Measurements from ENCODE around the gene FAM167B.

The FAM167B gene

DNA sequence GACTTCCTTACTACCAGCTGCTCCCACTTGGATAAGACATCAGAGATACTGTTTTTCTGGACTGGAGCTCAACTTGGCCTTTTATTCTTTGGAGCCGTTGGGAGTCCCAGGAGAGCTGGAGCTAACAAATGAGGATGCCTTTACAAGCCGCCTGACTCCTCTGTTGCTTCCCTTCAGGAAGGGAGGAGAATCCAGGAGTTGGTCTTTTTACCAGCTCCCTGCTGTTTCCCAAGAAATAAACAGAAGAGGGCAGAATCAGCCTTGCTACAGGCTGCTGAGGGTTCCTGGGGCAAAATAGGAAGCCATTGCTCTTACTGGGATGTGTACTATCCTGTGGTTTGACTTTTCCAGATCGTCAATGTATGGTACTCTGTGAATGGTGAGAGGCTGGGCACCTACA, 23.3 kb upstream of the FAM167B start:
- no peak for DNase-seq (ENCODE audit: low read depth in 2 of 2)

DNA sequence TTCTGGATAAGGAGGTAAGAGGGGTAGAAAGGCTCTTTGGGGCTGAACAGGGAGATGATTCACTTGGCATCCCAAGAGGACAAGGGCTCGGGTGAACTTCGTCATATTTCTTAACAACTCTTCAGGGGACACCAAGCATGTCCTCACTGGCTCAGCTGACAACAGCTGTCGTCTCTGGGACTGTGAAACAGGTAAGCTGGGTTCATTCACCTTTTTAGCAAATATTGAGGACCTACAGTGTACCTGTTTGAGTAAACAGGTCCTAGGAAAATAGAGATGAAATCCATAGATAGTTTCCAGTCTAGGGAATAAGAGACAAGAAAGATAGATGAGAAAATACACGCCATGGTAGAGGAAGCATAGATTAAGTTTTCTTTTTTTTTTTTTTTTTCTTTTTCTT, 22.7 kb upstream of the FAM167B start:
- DNase-seq (ENCODE audit: low read depth in 2 of 2) = no peak

DNA sequence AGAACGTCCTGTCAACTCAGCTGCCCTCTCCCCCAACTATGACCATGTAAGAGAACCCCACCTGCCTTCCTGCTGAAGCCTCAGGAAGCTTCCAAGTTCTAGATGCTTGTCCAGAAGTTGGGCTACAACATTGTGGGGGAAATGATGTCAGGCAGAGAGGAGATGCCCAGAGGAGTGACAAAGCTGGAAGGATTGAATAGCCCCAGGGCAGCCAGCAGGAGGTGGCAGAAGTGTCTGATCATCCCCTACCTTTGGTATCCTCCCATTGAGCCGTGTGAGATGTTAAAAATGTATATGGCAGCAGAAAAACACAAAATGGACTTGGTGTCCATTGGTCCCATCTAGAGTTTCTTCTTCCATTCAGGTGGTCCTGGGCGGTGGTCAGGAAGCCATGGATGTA, 18.3 kb upstream of the FAM167B start:
- no peak for DNase-seq (ENCODE audit: low read depth in 2 of 2)

DNA sequence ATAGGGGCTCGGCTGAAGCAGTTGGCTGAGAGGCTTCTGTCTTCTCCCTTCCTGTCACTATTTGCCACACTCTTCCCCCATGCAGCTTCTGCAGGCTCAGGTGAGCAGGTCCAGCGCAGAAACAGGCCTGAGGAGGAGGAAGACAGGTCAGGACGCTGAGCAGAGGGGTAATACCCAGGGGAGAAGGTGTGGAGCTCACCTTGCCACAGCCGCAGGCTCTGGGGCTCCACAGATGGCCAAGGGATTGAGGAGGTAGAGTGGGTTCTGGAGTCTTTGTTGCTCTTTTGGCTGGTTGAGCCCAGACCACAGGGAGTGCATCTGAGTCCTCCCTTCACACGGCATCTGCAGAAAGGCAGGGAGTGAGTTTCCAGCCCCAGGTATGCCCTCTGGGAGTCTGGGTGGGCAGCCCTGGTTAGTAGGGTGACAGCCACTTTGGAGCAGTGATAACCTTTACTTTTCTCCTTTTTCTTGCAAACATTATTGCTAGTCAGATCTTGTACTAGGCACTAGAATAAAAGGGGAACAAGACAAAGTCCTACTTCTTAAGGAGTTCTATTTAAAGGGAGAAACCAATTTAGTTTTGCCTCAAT, 15.1 kb upstream of the FAM167B start:
- DNase-seq (ENCODE audit: low read depth in 2 of 2) = no peak

DNA sequence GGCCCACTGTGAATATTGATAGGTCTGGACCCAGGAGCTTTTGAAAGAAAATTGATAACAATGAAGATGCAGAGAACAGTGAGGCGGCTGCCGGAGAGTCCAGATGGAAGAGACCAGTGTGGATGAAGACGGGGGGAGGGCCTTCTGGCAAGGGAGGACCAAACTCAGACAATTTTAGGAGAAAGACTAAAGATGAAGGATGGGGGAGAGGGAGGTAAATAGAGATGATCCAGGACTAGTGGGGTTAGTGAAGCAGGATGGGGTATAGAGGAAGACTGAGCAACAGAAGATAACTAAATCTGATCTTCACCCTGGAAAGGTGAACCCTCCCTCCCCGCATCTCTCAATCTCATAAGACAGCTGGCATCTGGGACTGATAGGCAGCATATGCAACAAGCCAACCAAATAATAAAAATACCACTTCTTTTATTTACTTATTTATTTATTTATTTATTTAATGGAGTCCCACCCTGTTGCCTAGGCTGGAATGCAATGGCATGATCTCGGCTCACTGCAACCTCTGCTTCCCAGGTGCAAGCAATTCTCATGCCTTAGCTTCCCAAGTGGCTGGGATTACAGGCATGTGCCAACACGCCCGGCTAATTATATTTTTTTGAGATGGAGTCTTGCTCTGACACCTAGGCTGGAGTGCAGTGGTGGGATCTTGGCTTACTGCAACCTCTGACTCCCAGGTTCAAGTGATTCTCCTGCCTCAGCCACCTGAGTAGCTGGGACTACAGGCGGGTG, 14.3 kb upstream of the FAM167B start:
- DNase-seq (ENCODE audit: low read depth in 2 of 2) = no peak

DNA sequence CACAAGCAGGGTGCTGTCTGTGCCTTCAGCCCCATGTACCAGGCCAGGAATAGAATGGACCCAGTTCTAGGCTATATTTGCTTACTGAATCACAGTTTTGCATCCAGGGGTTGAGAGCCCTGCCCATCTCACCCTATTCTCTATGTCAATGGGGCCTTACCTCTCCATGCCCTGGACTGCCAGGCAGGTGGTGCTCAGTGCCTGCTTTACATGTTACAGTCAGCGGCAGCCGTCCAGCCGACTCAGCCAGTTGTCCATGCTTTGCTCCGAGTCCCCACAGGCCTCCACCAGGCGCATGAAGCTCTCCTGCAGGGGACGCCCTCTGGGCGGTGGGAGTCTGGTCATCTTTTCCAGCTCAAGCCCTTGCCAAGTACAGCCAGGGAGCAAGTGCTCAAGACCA, 12.2 kb upstream of the FAM167B start:
- DNase-seq (ENCODE audit: low read depth in 2 of 2) = no peak

DNA sequence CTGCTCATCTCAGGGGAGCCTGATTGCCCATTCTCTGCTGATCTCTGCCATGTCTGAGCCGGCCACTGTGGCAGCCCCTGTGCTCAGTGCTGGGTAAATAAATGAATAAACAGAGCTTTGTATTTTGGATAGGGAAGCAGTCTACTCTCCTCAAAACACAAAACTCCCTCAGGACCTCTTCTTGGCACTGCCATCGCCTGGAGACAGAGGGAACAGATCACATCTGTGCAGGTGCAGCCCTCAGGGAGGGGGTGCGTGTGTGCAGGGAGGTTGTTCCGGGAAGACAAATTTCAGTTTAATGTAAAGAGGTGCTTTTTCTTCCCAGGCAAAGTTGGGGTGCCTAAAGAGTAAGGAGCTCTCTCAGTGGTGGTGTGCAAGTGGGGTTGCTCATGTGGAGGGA, 7.7 kb upstream of the FAM167B start:
- no peak for DNase-seq (ENCODE audit: low read depth in 2 of 2)

DNA sequence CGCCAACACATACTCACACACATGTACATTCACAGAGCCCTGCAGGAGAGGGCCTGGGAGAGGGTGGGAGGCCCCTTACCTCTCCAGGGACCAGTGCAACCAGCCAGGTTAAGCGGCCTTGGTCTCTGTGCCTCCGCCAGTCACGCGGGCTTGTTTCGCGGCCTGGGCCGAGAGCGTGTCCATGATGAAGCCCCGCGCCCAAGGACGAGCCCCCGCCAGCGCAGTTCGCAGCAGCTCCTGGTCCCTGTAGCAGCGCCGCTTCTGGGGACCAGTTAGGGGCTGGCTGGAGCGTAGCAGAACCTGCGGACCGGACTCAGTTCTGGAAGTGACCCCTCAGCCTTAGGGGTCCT, 7.3 kb upstream of the FAM167B start:
- no peak for DNase-seq (ENCODE audit: low read depth in 2 of 2)

DNA sequence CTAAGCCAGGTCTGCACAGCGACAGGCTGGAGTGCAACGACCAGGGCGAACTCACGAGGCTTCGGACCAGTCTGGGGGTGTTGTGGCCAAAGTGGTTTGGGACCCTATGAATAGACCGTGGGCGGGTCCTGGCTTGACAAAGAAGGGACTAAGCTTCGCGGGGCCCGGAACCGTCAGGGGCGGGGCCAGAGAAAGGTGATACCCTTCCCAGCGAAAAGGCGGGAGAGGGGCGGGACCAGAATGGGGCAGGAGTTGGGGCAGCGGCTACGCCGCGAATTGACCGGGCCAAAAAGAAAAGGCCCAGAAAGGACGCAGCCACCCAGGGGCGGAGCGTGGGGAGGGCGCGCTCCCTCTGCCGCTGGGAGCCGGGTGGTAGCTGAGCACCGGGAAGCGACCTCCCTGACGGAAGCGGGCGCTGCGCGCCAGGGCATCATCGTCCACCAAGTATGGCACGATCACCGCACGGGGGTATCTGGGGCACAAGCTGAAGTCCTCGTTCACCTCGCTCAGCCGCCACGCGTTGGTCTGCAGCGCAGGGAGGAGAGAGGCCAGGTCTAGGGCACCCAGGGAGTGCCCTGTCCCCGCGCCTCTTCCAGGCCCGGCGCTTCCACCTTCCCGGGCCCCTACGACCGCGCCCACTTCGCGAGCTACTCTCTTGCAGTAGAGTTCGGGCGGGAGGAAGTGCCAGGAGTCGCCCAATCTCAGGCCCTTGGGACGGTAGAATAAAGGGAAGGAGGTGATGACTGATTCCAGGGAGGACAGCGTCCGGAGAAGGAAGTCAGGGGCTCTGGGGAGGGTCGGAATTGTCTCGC, 6.7 kb upstream of the FAM167B start:
- DNase-seq (ENCODE audit: low read depth in 2 of 2) = no peak

DNA sequence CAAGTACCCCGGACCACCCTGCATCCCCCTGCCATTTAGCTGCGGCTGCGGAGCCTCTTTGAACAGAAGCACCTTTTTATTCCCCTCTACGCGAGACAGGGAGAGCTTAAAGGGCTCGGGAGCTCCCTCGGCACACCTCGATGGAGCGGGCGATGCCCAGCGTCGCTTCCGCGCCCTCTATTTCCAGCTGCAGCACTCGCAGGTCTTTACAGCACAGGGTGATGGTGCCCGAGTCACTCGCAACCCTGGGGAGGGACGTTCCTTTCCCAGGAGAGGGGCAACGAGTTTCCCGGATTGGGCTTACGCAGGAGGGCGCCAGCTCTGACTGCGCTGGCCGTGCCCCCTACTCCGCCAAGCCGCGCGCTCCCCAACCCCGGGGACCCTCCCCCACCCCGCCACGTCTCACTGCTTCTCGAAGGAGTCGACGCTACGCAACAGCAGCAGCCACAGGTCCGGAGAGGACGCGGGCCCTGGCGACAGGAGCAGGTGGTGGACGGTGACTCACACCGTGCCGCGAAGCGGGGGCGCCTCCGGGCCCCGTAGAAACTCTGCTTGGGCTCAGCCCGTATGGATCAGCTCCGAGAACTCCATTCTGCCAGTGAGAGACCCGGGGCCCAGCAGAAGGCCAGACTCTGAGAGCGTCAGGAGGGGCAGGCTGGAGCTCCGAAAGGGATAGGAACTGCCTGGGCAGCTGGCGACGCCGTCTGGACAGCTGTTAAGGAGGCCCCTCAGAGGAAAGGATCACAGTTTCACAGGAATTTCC, 5.8 kb upstream of the FAM167B start:
- no peak for DNase-seq (ENCODE audit: low read depth in 2 of 2)

DNA sequence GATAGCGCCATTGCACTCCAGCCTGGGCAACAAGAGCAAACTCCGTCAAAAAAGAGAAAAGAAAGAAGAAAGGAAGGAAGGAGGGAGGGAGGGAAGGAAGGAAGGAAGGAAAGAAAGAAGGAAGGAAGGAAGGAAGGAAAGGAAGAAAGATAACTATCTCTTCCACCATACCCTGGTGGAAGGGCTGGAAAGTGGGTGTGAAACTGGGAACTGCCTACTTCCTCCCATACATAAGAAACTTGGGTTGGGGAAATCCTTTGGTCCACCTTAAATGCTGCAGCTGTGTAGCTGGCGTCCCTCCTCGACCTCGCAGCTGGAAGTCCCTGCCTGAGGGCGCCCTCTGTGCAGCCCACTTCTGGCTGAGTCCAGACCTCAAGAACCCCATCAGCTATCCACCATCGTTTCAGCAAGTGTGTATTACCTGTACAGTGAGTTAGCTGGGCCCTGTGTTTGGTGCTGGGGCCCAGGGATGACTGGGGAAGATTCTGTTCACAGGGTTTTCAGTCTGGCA, 4.6 kb upstream of the FAM167B start:
- no peak for DNase-seq (ENCODE audit: low read depth in 2 of 2)

DNA sequence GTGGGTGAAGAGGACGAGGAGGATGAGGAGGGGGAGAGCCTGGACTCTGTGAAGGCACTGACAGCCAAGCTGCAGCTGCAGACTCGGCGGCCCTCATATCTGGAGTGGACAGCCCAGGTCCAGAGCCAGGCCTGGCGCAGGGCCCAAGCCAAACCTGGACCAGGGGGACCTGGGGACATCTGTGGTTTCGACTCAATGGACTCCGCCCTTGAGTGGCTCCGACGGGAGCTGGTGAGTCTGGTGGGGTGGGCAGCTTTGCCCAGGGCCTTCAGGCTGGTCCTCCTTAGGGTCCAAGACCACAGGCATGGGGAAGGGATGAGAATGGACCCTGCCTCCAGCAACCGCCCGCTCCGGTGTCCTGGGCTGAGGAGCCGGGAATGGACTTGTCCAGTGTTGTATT, 430 bp downstream of the FAM167B start:
- no peak for DNase-seq (ENCODE audit: low read depth in 2 of 2)

DNA sequence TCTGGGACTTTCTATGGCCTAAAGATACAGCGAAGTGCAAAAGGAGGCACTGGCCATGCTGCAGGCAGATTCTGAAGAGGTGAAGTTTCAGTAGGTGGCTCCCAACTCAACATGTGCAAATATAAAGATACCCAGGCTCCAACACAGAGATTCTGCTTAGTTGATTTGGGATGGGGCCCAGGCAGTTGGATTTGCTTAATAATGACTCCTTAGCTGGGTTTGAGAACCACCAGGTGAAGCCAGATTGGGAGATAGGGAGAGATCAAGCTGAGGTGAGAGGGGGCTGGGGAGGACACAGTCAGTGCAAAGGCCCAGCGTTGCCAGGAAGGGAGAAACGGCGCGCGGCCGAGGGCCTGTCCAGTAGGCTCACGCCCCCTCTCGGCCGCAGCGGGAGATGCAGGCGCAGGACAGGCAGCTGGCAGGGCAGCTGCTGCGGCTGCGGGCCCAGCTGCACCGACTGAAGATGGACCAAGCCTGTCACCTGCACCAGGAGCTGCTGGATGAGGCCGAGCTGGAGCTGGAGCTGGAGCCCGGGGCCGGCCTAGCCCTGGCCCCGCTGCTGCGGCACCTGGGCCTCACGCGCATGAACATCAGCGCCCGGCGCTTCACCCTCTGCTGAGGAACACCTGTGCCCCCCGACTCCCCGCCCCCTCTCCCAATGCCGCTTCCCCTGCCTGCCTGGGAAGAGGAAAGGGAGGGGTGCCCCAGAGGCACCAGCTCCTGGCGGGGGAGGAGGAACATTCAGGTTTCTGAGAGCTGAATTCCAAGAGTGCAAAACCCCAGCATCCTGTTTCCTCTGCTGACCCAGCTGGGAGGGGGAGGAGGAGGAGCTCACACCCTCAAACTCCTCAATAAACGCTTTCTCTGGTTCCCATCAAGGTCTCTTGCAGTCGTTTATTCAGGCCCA, 1.2 kb downstream of the FAM167B start:
- peak; percentile 82 to 83 for DNase-seq (ENCODE audit: low read depth in 2 of 2)

DNA sequence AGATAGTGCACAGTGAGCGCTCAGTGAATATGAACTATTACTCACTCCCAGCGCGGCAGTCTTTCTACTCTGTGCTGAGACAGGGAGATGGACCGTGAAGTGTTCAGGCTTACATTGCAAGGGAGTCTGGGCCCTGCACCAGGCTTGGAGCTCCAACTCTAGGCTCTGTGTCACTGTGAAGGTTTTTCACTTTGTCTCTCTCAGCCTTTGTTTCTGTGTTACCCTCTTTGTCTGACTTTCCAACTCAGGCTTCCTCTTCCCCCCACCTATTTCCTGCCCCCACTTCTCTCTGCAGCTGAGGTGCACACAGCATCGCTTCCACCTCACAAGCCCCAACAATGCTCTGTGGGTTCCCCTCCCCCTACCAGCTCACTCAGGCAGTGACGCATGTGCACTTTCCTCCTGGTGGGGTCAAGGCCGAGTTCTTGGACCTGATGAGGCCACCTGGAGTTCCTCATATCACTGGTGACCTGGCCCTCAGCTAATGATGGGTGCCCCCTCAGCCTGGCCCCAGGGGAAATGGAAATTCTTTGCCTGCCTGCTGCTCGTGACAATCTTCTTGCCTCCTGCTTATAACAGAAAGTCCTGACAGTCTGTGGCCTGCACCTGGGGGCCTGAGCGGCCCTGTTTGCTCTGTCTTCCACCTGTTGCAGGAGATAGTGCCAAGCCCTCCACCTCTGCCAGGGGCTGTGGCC, 3.0 kb downstream of the FAM167B start:
- peak in 1 of 2 donors; percentile 74 for DNase-seq (ENCODE audit: low read depth in 2 of 2)

DNA sequence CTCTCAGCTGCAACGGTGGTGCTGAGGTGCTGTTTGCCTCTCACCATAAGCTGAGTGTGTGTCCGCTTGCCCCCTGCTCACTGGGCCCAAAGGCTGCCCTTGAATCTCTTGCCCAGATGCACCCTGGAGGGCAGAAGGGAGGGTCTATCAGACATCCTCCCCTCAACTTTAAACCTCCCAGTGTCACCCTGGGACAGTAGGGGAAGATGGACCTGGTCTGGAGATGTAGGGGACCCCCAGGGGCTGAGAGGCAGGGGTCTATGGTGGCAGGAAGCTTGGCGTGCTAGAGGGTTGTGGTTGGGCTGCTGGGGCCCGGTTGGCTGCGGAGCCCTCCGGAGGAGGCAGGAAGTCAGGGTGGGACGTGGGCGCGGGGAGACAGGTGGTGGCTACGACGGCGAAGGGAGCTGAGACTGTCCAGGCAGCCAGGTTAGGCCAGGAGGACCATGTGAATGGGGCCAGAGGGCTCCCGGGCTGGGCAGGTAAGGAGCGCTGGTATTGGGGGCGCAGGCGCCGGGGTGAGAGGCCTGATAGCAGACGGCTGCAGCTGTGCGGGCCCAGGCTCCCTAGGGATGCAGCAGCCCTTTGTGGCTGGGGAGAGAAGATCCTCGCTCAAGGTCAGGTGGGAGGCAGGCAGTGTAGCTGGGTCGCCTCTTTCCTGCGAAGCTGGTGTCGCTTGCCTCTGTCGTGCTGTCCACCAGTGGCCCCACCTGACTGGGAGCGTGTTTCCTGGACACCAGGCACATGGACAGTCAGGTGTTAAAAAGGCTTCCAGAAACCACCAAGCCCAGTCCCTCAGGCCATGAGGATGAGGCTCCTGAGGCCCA, 4.1 kb downstream of the FAM167B start, which contains the start of gene LCK:
LCK (plus strand) TSS at position 373 of the 824 bp plus-strand sequence. CDS start 23,065 bp downstream, outside the sequence.
- peak; percentile 67 to 69 for DNase-seq (ENCODE audit: low read depth in 2 of 2)

DNA sequence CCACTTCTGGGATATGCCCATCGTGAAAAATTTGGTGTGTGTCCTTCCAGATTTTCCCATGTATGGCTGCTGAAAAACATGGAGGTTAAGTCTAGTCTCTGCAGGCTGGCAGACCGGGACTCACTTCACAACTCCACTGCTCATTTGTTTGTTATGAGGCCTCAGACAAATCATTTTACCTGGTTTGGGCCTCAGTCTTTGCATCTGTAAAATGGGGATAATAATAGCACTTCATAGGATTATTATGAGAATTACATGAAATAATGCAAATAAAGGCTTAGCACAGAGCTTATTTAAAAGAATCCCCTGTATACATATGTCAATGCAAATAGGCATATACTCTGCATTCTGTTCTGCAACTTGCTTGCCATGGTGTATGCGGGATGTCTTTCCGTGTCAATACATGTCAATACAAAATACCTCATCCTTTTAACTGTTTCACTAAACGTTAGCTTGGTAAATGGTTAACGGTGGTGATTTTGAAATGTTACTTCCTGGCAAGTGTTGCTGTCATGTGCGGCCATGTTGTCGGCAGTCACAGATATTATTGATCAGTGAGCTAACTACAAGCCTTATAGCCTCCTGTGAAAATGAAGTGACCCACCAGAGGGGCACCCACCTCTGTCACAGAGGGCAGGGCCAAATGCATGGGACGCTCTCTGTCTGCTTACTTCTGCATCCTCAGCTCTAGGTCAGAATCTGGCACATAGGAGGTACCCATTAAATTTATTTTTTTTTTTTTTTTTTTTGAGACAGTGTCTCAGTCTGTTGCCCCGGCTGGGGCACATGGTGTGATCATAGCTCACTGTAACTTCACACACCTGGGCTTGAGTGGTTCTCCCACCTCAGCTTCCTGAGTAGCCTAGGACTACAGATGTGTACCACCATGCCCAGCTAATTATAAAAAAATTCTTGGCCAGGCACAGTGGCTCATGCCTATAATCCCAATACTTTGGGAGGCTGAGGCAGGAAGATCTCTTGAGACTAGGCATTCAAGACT, 8.3 kb downstream of the FAM167B start:
- no peak for DNase-seq (ENCODE audit: low read depth in 2 of 2)

DNA sequence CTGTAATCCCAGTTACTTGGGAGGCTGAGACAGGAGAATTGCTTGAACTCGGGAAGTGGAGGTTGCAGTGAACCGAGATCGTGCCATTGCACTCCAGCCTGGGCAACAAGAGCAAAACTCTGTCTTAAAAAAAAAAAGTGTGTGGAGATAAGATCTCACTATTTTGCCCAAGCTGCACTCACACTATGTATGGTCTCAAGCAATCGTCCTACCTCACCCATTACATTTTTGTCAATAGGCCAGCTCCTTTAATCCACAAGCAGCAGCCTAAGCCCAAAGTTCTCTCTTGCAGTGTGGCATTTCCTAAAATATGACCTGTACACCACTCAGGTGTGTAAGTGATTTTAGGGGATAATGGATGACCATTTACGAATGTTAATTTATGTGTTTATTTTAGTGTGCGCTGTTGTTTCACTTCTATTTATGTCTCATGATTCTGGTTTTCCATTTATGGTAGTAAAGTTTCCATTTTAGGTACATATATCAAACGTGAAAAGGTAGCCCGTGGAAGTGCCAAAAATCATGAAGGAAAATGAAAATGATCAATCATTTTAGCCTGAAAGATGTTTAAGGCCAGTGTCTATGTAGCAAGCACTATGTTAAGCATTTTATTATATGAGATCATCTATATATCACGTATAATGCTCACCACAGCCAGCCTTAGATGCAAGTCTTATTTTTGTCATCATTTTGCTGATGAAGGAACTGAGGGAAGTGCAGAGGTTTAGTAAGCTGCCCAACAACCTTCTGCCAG, 9.6 kb downstream of the FAM167B start:
- DNase-seq (ENCODE audit: low read depth in 2 of 2) = no peak

DNA sequence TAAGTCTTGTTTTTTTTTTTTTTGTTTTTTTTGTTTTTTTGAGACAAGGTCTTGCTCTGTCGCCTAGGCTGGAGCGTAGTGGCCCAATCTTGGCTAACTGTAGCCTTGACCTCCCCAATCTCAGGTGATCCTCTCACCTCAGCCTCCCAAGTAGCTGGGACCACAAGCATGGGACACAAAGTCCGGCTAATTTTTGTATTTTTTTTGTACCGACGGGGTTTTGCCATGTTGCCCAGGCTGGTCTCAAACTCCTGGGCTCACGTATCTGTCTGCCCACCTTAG, 10.1 kb downstream of the FAM167B start:
- no peak for DNase-seq (ENCODE audit: low read depth in 2 of 2)

Measured in stimulated activated CD4-positive, alpha-beta T cell treated with anti-CD3 and anti-CD28 coated beads, Interleukin-4, amount 100 ng/mL, for 48 hours (primary cell).